GM18505 (cell line): ENCODE results near the gene TARBP1.

ENCODE experiments used
- ATAC-seq: cut with Tn5 transposase; IDR thresholded peaks from one replicate; pipeline ENCODE4 v1.9.1; 2021; ENCODE audit not compliant: unreplicated experiment
- POLR2A ChIP-seq: IDR thresholded peaks from 4 replicates; pipeline ENCODE4 v1.6.1; 2011; ENCODE audit warnings: borderline replicate concordance; ENCODE audit not compliant: insufficient read depth, insufficient read length; ENCODE audit errors: extremely low read depth

TARBP1 gene

GRCh38 chr1:234466945-234467344 lies 12.0 kb downstream of the TARBP1 start:
- no peak for TF ChIP-seq POLR2A
- ATAC-seq: no peak

- ATAC-seq: no peak
- TF ChIP-seq POLR2A: no peak
Measured at GRCh38 chr1:234463749-234464148, 15.2 kb downstream of the TARBP1 start.

- no peak for TF ChIP-seq POLR2A
- no peak for ATAC-seq
Measured at GRCh38 chr1:234460652-234461051, 18.3 kb downstream of the TARBP1 start.

GRCh38 chr1:234458352-234459017 lies 20.5 kb downstream of the TARBP1 start:
- no peak for ATAC-seq
- no peak for TF ChIP-seq POLR2A

- TF ChIP-seq POLR2A: no peak
- no peak for ATAC-seq
Measured at GRCh38 chr1:234454926-234455325, 24.1 kb downstream of the TARBP1 start.

- ATAC-seq: no peak
- no peak for TF ChIP-seq POLR2A
Measured at GRCh38 chr1:234452406-234452965, 26.5 kb downstream of the TARBP1 start.

GRCh38 chr1:234440348-234440747 lies 38.6 kb downstream of the TARBP1 start:
- no peak for TF ChIP-seq POLR2A
- ATAC-seq: no peak

- TF ChIP-seq POLR2A: no peak
- no peak for ATAC-seq
Measured at GRCh38 chr1:234438579-234438978, 40.4 kb downstream of the TARBP1 start.

- no peak for ATAC-seq
- no peak for TF ChIP-seq POLR2A
Measured at GRCh38 chr1:234437423-234438171, 41.4 kb downstream of the TARBP1 start.

- ATAC-seq: no peak
Measured at GRCh38 chr1:234435620-234436019, 43.4 kb downstream of the TARBP1 start.

GRCh38 chr1:234434706-234435105 lies 44.3 kb downstream of the TARBP1 start:
- ATAC-seq: no peak

More at GRCh38 chr1:234435620-234436019, 43.4 kb downstream of the TARBP1 start:
- TF ChIP-seq POLR2A: no peak

GRCh38 chr1:234433563-234434285 lies 45.3 kb downstream of the TARBP1 start:
- peak; percentile 77 for ATAC-seq
- TF ChIP-seq POLR2A: no peak

More at GRCh38 chr1:234434706-234435105, 44.3 kb downstream of the TARBP1 start:
- no peak for TF ChIP-seq POLR2A

- TF ChIP-seq POLR2A: no peak
- no peak for ATAC-seq
Measured at GRCh38 chr1:234431255-234431654, 47.7 kb downstream of the TARBP1 start.
